GM12891 (cell line): ENCODE results near the gene KRT1.

ENCODE experiments used
- DNase-seq: peaks from one replicate; pipeline ENCODE4 v3.0.0; 2011; ENCODE audit warnings: low spot score; ENCODE audit not compliant: insufficient read length
- FAIRE-seq: peaks from 2 replicates; lab custom pipeline; 2011; peaks lifted over from hg19 to GRCh38; lab: Jason Lieb, UNC
- PAX5 ChIP-seq: IDR thresholded peaks from 2 replicates; pipeline ENCODE4 v1.6.1; 2011; ENCODE audit warnings: low read length, moderate library complexity, mild to moderate bottlenecking; ENCODE audit not compliant: insufficient read depth, severe bottlenecking
- POLR2A ChIP-seq: IDR thresholded peaks from 2 replicates; pipeline ENCODE4 v1.6.1; 2011; ENCODE audit warnings: low read depth, low read length, control low read depth
- POLR2AphosphoS5 ChIP-seq: IDR thresholded peaks from 2 replicates; pipeline ENCODE4 v1.6.1; 2011; ENCODE audit warnings: low read depth, low read length, control low read depth
- POU2F2 ChIP-seq: IDR thresholded peaks from 2 replicates; pipeline ENCODE4 v1.6.1; 2011; ENCODE audit warnings: low read depth, mild to moderate bottlenecking, control low read depth, low read length, moderate library complexity
- SPI1 ChIP-seq: IDR thresholded peaks from 2 replicates; pipeline ENCODE4 v1.6.1; 2011; ENCODE audit warnings: low read depth, low read length, control low read depth
- TAF1 ChIP-seq: IDR thresholded peaks from 2 replicates; pipeline ENCODE4 v1.6.1; 2011; ENCODE audit warnings: low read depth, low read length, control low read depth

Gene KRT1

DNA sequence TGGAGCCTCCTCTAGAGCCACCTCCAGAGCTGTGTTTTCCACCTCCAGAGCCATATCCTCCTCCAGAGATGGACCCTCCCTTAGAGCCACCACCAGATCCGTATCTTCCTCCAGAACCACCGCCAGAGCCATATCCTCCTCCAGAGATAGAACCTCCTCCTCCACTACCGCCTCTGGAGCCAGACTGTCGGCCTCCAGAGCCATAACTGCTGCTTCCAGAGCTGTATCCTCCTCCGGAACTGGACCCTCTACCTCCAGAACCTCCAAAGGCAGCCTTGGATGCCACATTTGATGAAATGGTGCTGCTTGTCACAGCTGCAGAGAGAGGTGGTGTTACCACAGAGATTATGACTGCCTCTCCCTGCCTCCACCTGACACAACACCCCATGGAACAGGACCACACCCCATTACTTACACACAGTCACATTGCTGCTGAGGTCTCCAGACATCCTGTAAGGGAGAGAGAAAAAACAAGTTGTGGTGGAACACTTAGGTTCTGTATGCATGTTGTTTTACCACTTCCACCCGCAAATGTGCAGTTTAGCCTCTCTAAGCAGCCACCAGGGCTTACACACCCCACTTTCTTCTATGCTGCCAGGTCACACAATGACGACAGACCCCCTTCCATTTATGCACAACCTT lies 35.0 kb downstream of the KRT1 start:
- no peak for FAIRE-seq
- TF ChIP-seq TAF1 = no peak
- TF ChIP-seq POU2F2 = no peak
- TF ChIP-seq POLR2AphosphoS5 = no peak
- no peak for TF ChIP-seq POLR2A
- TF ChIP-seq PAX5 = no peak
- TF ChIP-seq SPI1 = no peak
- no peak for DNase-seq

DNA sequence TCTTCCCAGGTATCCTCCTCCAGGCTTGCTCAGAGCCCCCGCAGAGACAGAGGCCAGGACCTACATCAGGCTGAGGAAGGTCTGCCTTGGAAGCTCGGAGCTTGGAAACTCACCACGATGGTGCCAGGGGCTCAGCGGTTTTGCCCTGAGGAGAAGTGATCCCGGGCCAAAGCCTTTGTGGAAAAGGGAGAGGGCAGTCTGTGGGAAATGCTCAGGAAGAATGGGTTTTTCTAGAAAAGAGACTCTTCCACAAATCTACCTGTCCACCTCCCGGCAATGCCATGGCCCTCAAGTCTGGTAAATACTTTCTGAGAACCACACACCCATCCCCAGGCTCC lies 36.2 kb downstream of the KRT1 start:
- TF ChIP-seq SPI1 = no peak
- no peak for TF ChIP-seq PAX5
- TF ChIP-seq POLR2A = no peak
- TF ChIP-seq POU2F2 = no peak
- TF ChIP-seq TAF1 = no peak
- TF ChIP-seq POLR2AphosphoS5 = no peak
- FAIRE-seq = no peak
- no peak for DNase-seq

DNA sequence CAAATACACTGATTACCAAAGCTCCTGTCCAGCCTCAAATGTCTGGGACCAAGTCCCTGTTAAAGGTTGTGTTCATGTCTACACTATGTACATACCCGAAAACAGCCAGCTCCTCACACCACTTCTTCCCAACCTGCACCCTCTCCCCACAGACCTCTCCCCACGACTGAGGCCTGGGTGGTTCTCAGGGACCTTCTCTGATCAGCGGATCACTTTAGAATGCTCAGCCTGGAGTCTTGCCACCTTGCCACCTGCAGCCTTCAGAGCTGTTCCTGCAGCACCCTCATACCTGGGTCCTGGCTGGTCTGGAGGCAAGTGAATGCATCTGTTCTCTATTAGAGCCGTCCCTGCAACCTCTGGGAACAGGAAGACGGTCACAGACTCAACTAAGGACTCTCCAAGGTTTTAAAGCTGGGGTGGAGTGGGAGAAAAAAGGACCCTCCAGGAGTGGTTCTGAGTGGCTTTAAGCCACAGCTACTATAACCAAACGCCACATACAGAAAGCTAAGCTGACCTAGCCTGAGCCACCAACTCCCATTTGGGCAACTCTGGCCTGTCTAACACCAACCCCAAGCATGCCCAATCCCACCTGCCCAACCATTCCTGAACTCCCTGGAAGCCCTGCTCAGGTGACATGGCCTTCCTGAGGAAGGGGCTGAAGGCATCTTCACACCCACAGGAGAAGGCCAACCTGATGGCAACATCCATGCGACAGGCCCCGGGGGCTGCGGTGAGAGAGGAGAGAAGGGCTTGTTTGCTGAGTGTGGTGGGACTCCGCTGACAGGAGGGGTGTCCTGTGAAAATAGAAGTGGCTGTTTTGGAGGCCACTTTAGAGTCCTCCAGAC lies 36.8 kb downstream of the KRT1 start:
- DNase-seq = no peak
- TF ChIP-seq POLR2A = no peak
- no peak for TF ChIP-seq TAF1
- TF ChIP-seq POLR2AphosphoS5 = no peak
- TF ChIP-seq POU2F2 = no peak
- TF ChIP-seq SPI1 = no peak
- no peak for TF ChIP-seq PAX5
- FAIRE-seq = no peak

DNA sequence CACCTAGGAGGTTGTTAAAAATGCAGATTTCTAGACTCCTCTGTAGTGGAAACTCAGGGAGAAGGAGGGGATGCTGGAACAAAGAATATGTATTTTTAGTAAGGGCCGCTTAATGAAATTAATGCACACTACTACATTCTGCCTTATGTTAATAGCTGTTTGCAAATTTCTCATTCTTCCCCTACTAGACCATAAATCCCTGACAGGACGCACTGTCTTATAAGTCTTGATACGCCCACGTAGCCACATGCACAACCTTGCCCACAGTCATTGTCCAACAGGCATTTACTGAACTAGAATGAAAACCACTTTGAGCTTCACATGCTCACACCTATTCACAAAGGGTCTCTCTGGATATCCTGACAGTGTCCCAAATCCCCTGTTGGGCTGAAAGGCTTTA lies 38.7 kb downstream of the KRT1 start:
- TF ChIP-seq POU2F2 (no peak), PAX5 (no peak), TAF1 (no peak), POLR2AphosphoS5 (no peak), POLR2A (no peak)
- no peak for FAIRE-seq
- DNase-seq = no peak

DNA sequence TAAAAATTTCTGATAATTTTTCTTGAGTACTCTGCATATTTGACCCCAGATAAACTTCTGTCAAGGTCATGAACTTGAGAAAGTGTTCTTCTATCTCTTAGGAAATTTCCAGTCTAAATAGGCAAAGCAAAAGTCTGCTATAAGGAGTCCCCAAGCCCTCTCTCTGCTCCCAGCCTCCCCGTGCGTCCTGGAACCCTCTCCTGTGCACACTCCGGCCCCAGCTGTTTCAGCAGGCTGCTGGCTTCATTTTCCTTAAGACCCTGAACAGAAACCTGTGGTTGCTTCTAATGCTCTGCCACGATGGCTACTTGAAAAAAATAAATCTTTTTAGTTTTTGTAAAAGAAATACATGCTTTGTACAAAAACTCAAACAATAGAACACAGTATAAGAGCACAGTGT lies 42.9 kb downstream of the KRT1 start:
- no peak for FAIRE-seq
- TF ChIP-seq TAF1 = no peak
- no peak for TF ChIP-seq POLR2A
- no peak for TF ChIP-seq SPI1
- TF ChIP-seq POLR2AphosphoS5 = no peak
- no peak for TF ChIP-seq POU2F2
- TF ChIP-seq PAX5 = no peak
- DNase-seq = no peak

DNA sequence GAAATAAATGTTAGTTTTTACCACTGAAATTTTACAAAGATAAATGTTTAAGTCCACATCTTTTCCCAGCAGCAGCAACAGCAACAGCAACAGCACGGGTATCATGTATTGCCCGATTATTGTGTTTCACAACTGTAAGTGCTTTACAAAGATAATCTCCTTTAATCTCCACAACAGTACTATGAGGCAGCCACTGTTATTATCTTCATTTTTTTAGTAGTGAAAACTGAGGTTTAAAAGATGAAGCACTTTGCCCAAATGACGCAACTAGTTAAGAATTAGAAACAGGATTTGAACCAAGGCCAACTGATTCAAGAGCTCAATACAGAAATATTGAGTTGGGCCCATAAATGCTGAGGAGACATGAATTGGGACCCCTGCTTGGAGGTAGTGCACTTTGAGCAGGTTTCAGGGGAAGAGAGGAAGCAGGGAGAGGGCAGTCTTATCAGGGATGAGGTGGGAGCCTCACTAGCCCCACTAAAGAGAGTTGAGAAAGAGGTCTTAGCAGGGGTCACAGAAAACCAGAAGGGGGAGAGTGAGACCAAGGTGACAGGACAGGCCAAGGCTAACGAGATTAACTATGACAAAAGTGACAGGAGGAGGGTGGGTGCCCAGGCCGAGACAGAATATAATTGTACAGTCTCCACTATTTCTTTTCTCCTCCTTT lies 43.5 kb downstream of the KRT1 start:
- no peak for DNase-seq
- FAIRE-seq = no peak
- TF ChIP-seq PAX5 (no peak), TAF1 (no peak), POLR2A (no peak), POLR2AphosphoS5 (no peak), SPI1 (no peak), POU2F2 (no peak)

DNA sequence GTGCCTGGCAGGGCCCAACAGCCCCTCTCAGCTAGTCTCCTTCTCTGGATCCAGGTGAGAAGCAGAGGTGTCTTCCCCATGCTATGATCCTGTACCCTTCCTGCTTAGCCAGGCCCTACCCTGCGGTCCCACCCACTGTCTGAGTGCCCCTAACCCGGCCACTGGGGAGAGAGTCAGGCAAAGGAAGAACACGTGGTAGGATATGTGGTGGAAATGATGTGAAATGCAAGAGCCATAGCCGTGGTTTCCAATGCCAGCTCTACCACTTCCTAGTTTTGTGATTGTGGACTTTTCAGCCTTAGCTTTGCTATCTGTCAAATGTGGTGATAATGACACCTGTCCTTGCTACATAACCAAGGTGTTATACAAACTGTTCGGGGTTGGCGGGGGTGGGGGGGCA lies 44.0 kb downstream of the KRT1 start:
- no peak for DNase-seq

DNA sequence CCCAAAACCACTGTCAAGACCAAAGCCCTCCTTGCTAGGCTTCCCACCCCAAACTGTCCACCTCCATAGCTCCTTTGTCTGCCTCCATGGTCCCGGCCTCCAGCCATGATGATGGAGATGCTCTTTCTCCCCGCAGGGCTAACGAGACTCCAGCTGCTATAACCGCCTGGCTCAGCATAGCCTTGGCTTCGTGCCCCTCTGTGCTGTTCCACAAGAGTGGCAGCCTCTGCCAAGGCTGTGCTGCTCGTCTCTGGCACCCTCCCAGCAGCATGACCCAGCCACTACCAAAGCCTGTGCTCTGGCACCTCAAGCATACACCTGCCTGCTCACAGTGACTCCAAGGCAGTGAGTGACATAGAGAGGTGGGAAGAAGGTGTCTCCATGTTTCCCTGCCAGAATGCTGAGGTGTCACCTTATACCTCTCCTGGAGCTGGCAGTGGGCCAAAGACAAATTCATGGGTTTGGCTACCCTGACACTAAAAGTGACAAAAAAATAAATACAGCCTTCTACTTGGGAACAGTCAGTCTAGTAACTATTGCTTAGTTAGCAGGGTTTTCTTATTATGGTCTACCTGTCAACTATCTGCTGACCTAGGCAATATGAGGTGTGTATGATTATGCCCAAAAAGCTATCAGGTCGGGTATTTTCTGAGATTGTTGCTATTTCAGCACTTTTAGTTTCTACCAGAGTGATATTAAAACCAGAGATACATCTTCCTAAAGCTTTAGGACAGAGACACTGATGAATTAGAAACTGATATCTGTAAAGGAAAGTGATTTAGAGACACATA lies 45.7 kb downstream of the KRT1 start:
- FAIRE-seq (no peak), DNase-seq (no peak)
- TF ChIP-seq POLR2A = no peak
- no peak for TF ChIP-seq PAX5
- no peak for TF ChIP-seq TAF1
- TF ChIP-seq POU2F2 = no peak
- TF ChIP-seq POLR2AphosphoS5 = no peak
- TF ChIP-seq SPI1 = no peak

More for the DNA sequence above, 44.0 kb downstream of the KRT1 start:
- no peak for FAIRE-seq
- TF ChIP-seq SPI1 (no peak), POLR2A (no peak), POU2F2 (no peak), TAF1 (no peak), PAX5 (no peak), POLR2AphosphoS5 (no peak)

DNA sequence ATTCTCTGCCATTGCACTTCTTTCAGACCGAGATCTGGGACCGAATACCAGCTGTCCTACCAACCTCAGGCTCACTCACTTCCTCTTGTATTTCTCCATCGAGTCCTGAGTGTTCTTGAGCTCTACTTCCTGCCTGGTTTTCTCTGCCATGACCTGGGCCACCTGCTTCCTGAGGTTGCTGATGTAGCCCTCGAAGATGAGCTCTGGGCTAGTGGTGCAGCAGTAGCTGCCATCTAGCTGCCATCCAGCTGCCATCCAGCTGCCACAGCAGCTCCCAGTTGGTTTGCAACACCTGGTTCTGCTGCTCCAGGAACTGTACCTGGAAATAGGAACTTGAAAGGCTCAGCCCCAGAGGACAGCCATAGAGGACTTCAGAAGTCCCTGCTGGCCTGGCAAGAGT lies 46.8 kb downstream of the KRT1 start:
- TF ChIP-seq POLR2A = no peak
- TF ChIP-seq TAF1 = no peak
- no peak for TF ChIP-seq POU2F2
- TF ChIP-seq SPI1 = no peak
- no peak for TF ChIP-seq POLR2AphosphoS5
- no peak for TF ChIP-seq PAX5
- no peak for DNase-seq
- no peak for FAIRE-seq
